CD4-positive, alpha-beta T cell treated with Interleukin-6 at 100 ng/mL for 8 hours (primary cell): ENCODE data around the gene GPC6.

Source experiments
- DNase-seq: peaks from one replicate; pipeline ENCODE4 v3.0.0-alpha.2; 2020; ENCODE audit warnings: mixed read lengths, low spot score

The GPC6 gene

DNA sequence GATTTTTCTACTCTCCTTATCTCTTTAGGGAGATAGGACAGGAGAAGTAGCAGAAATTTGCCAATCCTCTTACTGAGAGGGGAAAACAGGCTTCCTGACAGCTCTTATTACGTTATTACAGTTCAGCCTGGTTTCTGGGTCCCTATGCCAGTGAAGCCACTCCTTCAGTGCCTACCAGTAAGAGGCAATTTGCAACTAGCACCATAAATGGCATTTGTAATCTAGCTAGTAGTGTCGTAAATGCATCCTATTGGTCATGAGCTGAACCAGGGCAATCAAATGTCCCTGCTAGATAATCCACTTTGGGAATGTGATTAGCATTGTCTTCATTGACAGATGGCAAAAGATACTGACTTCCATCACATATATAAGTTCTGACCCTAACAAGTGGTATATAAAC is 824.1 kb downstream of the GPC6 start:
- DNase-seq: no peak

DNA sequence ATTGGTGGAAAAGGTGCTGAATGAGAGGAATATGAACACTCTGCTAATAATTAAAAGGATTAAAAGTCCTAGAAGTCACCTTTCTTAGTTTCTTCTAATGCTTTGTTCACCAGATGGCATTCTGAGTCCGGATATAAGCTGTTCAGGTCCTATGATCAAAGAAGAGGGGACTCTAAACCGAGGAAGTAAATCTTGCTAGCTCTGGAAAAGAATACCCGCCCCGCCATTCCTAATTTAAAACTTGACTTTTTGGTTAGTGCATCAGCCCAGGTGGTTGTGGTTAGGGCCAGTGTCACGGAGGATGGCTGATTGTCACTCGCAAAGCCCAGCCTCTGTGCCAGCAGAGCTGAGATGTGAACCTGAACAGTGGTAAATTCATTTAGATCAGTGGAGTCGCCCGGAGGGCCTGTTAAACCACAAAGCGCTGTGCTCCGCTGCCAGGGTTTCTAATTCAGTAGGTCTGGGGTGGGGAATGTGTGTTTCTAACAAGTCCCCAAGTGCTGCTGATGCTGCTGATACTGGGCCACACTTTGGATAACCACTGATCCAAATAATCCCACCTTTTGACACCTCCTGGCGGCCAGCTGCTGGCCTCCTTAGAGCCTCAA is 827.5 kb downstream of the GPC6 start:
- DNase-seq: no peak

DNA sequence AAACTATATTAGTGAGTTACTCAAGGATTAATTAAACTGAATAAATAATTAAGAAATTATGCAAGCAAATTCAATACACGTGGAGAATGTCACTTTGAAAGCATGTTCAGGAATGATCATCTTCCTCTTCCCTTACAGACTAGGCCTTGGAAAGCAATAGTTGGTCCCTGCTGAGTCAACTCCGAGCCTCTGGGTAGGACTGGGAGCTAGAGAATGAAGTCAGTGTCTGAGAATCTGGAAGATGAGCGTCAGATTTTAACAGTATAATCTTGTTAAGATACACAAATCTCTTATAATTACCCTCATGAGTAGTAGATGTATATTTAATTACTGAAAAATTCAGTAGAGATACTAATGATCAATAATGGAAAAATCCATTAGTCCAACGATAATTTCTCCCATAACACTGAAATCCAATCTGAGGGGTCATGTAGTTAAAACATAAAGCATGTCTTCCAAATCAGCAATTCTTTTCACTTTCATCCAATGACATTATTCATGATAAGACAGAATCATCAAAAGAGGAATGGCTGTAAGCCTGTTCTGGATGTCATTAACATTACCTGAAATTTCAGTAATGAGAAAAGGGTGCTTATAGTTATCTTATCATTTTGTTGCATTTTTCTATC is 829.9 kb downstream of the GPC6 start:
- no peak for DNase-seq

- DNase-seq: no peak
Measured at GRCh38 chr13:94057618-94058186, 831.1 kb downstream of the GPC6 start.

- DNase-seq: no peak
Measured at GRCh38 chr13:94058821-94059360, 832.3 kb downstream of the GPC6 start.

GRCh38 chr13:94061301-94061700 is 834.7 kb downstream of the GPC6 start:
- no peak for DNase-seq

- no peak for DNase-seq
Measured at GRCh38 chr13:94063096-94063495, 836.5 kb downstream of the GPC6 start.

GRCh38 chr13:94063848-94064247 is 837.2 kb downstream of the GPC6 start:
- DNase-seq: no peak

- no peak for DNase-seq
Measured at GRCh38 chr13:94065741-94066140, 839.1 kb downstream of the GPC6 start.

DNA sequence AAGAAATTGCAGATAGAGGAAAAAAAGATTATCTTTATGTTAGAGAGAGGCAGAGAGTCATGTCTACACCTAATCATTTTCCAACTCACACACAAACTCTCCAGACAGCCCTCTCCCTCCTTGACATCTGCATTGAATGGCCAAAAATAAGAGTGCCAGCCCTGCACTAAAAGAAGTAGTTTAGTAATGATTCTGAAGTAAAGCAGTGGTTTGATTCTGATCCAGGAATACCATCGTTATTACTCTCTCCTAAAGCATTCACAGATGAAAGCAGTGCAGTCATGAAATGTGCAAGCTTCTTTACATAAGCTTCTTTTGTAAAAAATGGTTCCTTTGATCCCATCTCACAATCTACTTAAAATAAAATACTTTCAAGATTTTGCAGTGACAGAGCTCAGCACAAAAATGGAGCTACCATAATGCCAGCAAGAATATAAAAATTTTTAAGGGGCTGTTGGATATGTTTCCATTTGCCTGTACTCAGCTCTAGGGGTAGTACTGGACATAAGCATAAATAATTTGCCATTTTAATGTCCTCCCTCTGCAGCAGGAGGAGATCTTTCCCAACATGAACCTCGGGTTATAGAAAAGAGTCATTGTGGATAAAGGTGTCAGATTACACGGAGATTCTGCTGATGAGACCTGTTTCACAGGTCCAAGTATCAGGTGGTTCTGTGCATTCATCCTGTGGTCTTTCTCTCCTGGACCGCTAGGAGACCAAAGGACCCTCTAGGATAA is 846.6 kb downstream of the GPC6 start:
- DNase-seq: no peak

DNA sequence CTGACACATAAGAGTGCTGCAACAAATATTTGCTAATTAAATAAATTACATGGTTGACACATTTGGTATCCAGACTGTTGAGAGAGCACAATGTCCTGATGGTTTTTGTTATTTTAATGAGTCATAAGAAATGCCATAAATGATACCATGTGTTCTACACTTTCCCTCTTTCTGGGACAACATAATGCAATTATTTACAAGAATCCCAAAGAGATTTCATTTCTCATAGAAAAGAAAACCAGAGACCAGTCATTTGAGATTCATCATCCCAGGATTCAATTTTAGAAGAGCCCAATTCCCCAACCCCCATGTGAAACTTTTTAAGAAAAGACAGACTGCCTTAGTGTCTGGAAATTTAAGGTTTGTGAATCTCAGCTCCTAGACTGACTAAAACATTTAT is 853.3 kb downstream of the GPC6 start:
- DNase-seq: no peak

- DNase-seq: no peak
Measured at GRCh38 chr13:94080527-94080926, 853.9 kb downstream of the GPC6 start.

GRCh38 chr13:94087100-94087499 is 860.5 kb downstream of the GPC6 start:
- no peak for DNase-seq

- no peak for DNase-seq
Measured at GRCh38 chr13:94088742-94089141, 862.1 kb downstream of the GPC6 start.

DNA sequence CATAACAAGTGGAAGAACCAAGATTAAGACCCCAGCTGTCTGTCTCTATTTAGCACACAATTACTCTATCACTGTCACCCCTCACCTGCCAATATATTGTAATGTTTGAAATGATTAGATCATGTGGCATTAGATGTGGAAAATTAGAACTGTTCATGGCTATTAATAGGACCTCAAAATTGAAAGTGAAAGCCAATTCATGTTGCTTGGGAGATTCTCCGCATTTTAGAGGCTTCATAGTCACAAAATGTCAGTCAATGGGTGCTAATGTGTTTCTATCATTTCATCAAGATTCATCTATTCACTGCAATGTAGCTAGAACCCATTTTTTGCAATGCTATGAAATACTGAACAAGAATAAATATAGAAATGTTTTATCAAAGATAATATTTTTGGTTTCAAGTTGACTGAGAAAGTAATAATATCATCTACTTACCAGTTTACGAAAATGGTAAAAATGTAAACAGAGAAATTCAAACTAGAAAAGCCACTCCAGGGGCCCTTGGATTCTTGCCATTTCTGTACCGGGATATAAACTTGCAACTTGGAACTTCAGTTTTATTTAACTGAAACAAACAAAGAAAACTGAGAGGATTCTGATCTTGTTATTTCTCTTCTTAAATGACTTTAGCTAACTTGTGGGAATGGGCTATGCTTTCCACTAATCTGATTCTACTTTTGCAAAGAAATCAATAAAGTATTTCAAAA is 864.3 kb downstream of the GPC6 start:
- DNase-seq: no peak

- DNase-seq: no peak
Measured at GRCh38 chr13:94093652-94094315, 867.2 kb downstream of the GPC6 start.

DNA sequence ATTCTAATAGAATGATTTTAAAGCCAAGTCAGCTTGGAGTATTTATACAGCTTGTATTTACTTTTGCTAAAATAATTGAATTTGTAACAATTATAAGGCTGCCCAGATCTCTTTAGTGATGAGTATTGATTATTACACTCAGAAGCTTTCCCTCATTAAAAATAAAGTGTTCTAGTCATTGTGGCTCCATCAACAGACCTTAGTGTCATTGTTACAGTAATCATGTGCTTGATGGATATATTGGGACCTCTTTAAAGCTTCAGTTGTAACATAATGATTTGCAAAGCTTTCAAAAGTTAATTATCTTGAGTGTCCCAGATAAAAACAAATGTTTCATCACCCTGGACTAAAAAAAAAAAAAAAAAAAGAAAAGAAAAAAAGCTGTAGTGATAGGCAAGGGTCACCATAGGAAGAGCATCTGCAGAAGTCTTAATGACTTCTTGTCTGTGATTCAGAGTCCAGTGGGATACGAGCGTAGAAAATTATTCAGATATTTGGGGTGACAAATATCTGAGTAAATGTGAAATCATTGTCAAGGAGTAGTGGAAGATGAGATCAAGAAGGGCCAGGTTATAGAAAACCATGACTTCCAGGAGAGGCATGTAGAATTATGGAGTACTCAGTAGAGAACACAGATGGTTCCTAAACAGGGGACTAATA is 883.2 kb downstream of the GPC6 start:
- no peak for DNase-seq

DNA sequence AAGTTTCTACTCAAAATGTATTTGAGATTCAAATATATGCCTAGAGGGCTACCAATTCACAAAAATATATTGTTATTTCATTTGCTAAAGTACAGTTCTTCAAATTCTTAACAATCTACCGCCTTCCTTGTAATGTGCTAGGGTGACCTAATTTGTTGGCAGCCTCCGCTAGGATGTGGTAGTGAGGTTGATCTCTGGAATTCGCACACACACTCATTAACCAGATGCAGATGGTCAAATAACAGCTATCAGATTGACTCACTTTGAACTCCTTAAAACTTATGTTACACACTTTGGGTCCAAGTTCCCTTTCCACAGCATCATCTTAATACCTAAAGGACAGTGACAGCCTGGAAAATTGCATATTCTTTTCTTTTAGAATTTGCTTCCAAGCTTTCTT is 885.6 kb downstream of the GPC6 start:
- DNase-seq: no peak

GRCh38 chr13:94112731-94113130 is 886.1 kb downstream of the GPC6 start:
- no peak for DNase-seq

GRCh38 chr13:94113245-94113644 is 886.6 kb downstream of the GPC6 start:
- DNase-seq: no peak

DNA sequence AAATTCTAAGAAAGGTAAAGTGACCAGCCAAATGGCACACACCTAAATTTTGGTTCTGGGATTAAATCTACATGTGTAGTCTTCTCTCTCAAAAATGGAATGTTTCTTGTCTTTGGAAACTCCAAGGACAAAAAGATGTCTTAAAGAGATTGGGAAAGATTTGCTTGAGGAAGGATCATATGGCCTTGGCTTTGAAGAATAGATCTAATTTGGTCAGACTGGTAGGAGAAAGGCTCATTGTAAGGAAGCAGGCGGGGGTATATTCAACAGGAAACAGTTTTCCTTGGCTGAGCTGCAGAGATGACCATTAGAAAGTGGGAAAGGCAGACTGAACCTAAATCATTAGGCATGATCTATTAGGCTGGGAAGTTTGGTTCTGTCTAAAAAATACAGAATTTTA is 887.6 kb downstream of the GPC6 start:
- no peak for DNase-seq
